PFSK-1 (cell line): ENCODE measurements around the gene ARHGAP20.

Experiments used
- POLR2AphosphoS5 ChIP-seq: IDR thresholded peaks from 2 replicates; pipeline ENCODE4 v1.6.1; 2012; ENCODE audit warnings: low read depth, mild to moderate bottlenecking, control low read depth, low read length, moderate library complexity
- TAF1 ChIP-seq: IDR thresholded peaks from 2 replicates; pipeline ENCODE4 v1.6.1; 2012; ENCODE audit warnings: low read length, control low read depth, borderline replicate concordance; ENCODE audit not compliant: insufficient read depth
- TF ChIP-seq, protein P1 (sequence below), 2 experiments: IDR thresholded peaks; 2 replicates each; pipeline versions ENCODE4 v1.6.1 to v1.8.0; 2011 to 2012; ENCODE audit warnings: low read depth in 2 of 2, low read length in 2 of 2, control low read depth in 1 of 2, inconsistent platforms in 1 of 2, mild to moderate bottlenecking in 1 of 2, moderate library complexity in 1 of 2; ENCODE audit not compliant: insufficient read depth in 1 of 2

- TF ChIP-seq POLR2AphosphoS5 (no peak), TAF1 (no peak)
- TF ChIP-seq, protein P1, sequence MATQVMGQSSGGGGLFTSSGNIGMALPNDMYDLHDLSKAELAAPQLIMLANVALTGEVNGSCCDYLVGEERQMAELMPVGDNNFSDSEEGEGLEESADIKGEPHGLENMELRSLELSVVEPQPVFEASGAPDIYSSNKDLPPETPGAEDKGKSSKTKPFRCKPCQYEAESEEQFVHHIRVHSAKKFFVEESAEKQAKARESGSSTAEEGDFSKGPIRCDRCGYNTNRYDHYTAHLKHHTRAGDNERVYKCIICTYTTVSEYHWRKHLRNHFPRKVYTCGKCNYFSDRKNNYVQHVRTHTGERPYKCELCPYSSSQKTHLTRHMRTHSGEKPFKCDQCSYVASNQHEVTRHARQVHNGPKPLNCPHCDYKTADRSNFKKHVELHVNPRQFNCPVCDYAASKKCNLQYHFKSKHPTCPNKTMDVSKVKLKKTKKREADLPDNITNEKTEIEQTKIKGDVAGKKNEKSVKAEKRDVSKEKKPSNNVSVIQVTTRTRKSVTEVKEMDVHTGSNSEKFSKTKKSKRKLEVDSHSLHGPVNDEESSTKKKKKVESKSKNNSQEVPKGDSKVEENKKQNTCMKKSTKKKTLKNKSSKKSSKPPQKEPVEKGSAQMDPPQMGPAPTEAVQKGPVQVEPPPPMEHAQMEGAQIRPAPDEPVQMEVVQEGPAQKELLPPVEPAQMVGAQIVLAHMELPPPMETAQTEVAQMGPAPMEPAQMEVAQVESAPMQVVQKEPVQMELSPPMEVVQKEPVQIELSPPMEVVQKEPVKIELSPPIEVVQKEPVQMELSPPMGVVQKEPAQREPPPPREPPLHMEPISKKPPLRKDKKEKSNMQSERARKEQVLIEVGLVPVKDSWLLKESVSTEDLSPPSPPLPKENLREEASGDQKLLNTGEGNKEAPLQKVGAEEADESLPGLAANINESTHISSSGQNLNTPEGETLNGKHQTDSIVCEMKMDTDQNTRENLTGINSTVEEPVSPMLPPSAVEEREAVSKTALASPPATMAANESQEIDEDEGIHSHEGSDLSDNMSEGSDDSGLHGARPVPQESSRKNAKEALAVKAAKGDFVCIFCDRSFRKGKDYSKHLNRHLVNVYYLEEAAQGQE (IDR thresholded peaks at IDR 0.05; ENCODE audit: insufficient read depth in 1 of 2, low read depth in 2 of 2, low read length in 2 of 2): no peak
Measured at GRCh38 chr11:110566577-110566976, 145.7 kb downstream of the ARHGAP20 start.
